ENCODE results near the gene MCM6. TPM values are rescaled to one million over a fixed set of nuclear protein-coding genes. Genes with fewer than 3 reads are reported as not detected.
"Not testable (repeated sequence)": the region's sequence is repeated elsewhere in the genome, so short reads cannot be mapped to it uniquely, and the experiment has no call there.

Gene MCM6
- total and polyA plus RNA-seq, 11 donors: 1.0 to 16.1 (median 3.7) TPM

- H3K27me3 ChIP-seq: no peaks in the 10 kb centered on the region
- intact Hi-C loops (cut with DNase I): no loop called here
- no peak overlapping the region for H3K27ac ChIP-seq
- no peak for TF ChIP-seq CTCF (IDR thresholded peaks at IDR 0.05)
- no peak for TF ChIP-seq POLR2A (IDR thresholded peaks at IDR 0.05)
- ATAC-seq (no peak), DNase-seq (no peak)
- peaks cover 0 to 9% (median 0%) of the 10 kb centered on the region in 12 donors for H3K4me1 ChIP-seq
- H3K4me3 ChIP-seq: no peak overlapping the region
- peaks cover 0 to 4% (median 0%) of the 10 kb centered on the region in 12 donors for H3K9me3 ChIP-seq
- peaks cover 0 to under 1% (median 0%) of the 10 kb centered on the region in 9 donors for H3K36me3 ChIP-seq
- 83 to 95% (median 89%) methylated on average over 2 of the region's 2 CpGs for WGBS, 4 donors
Observed at GRCh38 chr2:135893374-135893794, 17.1 kb upstream of the MCM6 start.

DNA sequence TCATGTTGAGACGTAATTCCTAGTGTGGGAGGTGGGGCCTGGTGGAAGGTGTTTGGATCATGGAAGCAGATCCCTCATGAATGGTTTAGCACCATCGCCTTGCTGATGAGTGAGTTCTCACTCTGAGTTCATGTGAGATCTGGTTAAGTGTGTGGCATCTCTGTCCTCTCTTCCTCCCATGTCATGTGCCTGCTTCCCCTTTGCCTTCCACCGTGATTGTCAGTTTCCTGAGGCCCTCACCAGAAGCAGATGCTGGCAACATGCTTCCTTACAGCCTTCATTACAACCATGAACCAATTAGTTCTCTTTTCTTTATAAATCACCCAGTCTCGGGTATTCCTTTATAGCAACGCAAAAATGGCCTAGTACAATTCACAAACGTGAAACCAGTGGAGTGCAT, 14.6 kb upstream of the MCM6 start:
- ATAC-seq (no peak), DNase-seq (no peak)
- no peaks in the 10 kb centered on the region for H3K36me3 ChIP-seq
- no peak for TF ChIP-seq POLR2A (IDR thresholded peaks at IDR 0.05)
- TF ChIP-seq CTCF (IDR thresholded peaks at IDR 0.05): no peak
- peaks cover 0 to 9% (median 0%) of the 10 kb centered on the region in 12 donors for H3K4me1 ChIP-seq
- H3K27ac ChIP-seq: peak overlapping the region in 1 of 12 donors; percentile 13
- H3K9me3 ChIP-seq: peaks cover 0 to 4% (median 0%) of the 10 kb centered on the region in 12 donors
- 66 to 80% (median 74%) methylated on average over 6 of the region's 6 CpGs for whole genome bisulfite sequencing, 4 donors
- no peaks in the 10 kb centered on the region for H3K27me3 ChIP-seq
- H3K4me3 ChIP-seq: no peak overlapping the region
- intact Hi-C loops (cut with DNase I): no loop called here

DNA sequence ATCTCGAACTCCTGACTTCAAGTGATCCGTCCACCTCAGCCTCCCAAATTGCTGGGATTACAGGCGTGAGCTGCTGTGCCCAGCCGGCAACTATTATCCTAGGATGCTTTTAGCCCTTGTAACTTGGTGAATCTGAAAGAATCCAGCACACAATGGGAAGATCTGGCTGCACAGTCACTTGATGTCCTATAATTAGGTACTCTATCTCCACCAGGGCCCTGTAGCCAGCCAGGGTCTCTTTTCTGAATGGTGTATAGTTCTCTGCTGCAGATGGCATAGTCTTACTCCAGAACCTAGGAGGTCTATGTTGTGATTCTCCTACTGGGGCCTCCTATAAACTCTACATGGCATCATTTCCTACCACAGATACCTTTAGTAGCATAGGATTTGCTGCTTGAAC, 13.9 kb upstream of the MCM6 start:
- WGBS, 4 donors: 58 to 70% (median 62%) methylated on average over 4 of the region's 4 CpGs
- intact Hi-C loops (cut with DNase I): no loop called here
- Histone ChIP-seq H3K4me1 (peaks cover 0 to 9% (median 0%) of the 10 kb centered on the region in 12 donors), H3K4me3 (no peak overlapping the region), H3K9me3 (peaks cover 0 to 4% (median 0%) of the 10 kb centered on the region in 12 donors), H3K36me3 (no peaks in the 10 kb centered on the region), H3K27me3 (peaks cover 0 to 5% (median 0%) of the 10 kb centered on the region in 9 donors), H3K27ac (no peak overlapping the region)
- no peak for TF ChIP-seq CTCF (IDR thresholded peaks at IDR 0.05)
- ATAC-seq: peak; percentile 61 to 86 (median 70)
- DNase-seq: no peak

DNA sequence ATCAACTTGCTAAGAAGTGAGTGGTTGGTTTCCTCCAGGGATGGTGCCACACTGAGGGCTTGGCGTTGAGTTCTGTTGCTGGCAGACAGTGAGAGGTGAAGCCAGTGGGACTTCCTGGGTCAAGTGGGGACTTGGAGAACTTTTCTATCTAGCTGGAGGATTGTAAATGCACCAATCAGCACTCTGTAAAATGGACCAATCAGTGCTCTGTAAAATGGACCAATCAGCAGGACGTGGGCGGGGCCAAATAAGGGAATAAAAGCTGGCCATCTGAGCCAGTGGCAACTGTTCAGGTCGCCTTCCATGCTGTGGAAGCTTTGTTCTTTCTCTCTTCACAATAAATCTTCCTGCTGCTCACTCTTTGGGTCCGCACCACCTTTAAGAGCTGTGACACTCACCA, 12.3 kb upstream of the MCM6 start:
- ATAC-seq; DNase-seq; H3K27me3 ChIP-seq; H3K4me3 ChIP-seq; H3K27ac ChIP-seq; H3K4me1 ChIP-seq; H3K9me3 ChIP-seq; intact Hi-C loops (cut with DNase I); H3K36me3 ChIP-seq: not testable (repeated sequence)
- 83 to 91% (median 90%) methylated on average over 5 of the region's 5 CpGs for WGBS, 4 donors

DNA sequence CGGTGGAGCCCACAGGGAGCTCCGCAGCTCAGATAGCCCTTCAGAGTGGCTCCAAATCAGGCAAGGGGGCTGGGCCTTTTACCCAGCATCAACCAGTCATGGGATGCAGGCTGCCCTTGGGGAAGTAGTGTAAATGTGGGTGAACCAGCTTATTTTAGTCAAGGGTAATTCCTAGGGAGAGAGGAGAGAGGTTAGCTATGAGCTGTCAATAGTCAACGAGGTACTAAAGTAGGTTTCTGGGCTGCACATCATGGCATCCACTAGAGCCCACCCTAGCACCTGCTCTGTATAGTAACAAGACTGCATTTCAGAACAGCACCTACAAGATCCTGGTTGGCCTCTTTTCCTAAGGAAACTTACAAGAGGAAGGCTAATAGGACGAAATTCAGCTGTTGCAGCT, 9.5 kb upstream of the MCM6 start:
- no peaks in the 10 kb centered on the region for H3K9me3 ChIP-seq
- peaks cover 0 to 9% (median 0%) of the 10 kb centered on the region in 12 donors for H3K4me1 ChIP-seq
- H3K36me3 ChIP-seq: no peaks in the 10 kb centered on the region
- DNase-seq: no peak
- no peak for ATAC-seq
- intact Hi-C loops (cut with DNase I): no loop called here
- TF ChIP-seq POLR2A (IDR thresholded peaks at IDR 0.05): no peak
- TF ChIP-seq CTCF (IDR thresholded peaks at IDR 0.05): no peak
- WGBS, 4 donors: 89 to 92% (median 91%) methylated on average over 4 of the region's 4 CpGs
- no peak overlapping the region for H3K4me3 ChIP-seq
- H3K27ac ChIP-seq: no peak overlapping the region
- peaks cover 0 to 5% (median 0%) of the 10 kb centered on the region in 9 donors for H3K27me3 ChIP-seq
